VCaP (cell line): ENCODE results near the gene VANGL1.

Experiments
- H3K27ac ChIP-seq: fragments of 450-650 bp; 2 replicates; pipeline ENCODE4 v1.5.1; 2017
- TF ChIP-seq, protein P1 (sequence below): fragments of 450-650 bp; conservative IDR thresholded peaks from 2 replicates; pipeline ENCODE4 v1.5.1; 2017; ENCODE audit warnings: mild to moderate bottlenecking, moderate library complexity

Gene VANGL1

DNA sequence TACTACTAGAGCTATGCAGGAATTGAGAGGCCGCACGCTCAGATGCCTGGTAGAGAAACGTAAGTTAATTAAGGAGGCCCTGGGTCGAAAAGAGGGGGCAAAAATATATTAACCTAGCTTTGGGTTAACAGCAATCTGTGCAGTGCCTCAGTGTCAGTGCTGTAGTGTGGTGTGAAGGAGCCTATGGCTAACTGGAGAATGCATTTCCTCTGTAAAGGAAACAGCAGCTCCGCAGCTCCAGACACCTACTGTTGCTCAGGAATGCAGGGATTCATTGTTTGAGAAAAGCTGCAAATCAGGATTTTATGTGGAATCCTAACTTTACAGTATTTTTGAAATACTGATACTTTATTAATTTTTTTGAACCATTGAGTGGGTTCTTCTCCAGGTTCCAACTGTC, 18.4 kb downstream of the VANGL1 start:
- H3K27ac ChIP-seq = no peak overlapping the region
- TF ChIP-seq, protein P1, sequence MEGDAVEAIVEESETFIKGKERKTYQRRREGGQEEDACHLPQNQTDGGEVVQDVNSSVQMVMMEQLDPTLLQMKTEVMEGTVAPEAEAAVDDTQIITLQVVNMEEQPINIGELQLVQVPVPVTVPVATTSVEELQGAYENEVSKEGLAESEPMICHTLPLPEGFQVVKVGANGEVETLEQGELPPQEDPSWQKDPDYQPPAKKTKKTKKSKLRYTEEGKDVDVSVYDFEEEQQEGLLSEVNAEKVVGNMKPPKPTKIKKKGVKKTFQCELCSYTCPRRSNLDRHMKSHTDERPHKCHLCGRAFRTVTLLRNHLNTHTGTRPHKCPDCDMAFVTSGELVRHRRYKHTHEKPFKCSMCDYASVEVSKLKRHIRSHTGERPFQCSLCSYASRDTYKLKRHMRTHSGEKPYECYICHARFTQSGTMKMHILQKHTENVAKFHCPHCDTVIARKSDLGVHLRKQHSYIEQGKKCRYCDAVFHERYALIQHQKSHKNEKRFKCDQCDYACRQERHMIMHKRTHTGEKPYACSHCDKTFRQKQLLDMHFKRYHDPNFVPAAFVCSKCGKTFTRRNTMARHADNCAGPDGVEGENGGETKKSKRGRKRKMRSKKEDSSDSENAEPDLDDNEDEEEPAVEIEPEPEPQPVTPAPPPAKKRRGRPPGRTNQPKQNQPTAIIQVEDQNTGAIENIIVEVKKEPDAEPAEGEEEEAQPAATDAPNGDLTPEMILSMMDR = no peak

DNA sequence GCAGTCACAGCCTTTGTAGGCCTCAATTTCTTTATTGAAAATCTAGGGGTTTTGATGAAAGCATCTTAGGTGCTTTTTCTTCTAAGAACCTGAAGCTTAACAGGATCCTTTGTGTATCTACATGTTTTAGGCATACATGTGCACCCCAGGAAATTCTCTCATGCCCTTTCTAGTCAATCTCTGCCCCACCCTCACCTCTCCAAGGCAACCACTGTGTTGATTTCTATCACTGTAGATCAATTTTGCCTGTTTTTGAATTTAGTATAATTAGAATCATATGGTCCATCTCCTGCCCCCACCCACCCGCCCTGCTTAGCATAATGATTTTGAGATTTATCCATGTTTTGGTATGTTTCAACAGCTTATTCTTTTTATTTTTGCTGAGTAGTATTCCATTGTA, 19.4 kb downstream of the VANGL1 start:
- no peak overlapping the region for H3K27ac ChIP-seq
- TF ChIP-seq, protein P1 = no peak

DNA sequence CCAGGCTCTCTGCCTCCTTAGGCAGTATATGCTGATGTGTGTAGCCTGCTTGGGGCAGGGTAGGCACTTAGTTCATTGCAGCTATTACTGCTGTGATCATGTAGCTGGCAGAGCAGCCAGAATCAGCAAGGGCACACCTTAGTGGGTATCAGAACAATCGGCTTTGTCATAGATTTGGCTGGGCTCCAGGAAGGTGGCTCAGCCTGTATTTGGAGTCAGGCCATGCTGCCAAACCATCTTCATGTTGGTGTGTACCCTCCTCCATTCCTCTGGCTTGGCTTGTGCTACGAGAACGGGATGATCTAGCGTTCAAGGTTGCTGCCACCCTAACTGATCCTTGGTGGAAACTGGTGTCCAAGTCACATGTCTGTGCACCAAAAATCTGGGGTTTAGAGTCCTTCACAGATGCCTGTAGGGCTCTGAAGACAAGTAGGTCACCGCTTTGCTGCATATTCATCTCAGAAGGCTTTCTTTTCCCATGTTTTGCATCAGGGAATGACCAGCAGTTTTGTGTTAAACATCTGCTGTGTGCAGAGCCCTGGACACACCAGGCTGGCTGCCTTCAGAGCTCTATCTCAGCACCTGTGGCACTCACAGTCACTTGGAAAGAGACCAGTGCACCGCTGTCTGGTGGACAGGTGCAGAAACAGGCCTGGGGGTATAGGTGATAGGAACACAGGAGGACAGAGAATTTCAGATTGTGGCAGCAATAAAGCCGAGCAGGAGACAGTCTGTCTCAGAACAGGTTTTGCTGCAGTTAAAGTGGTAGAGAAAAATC, 23.7 kb downstream of the VANGL1 start:
- TF ChIP-seq, protein P1 = no peak
- H3K27ac ChIP-seq = peak overlapping the region; percentile 66

DNA sequence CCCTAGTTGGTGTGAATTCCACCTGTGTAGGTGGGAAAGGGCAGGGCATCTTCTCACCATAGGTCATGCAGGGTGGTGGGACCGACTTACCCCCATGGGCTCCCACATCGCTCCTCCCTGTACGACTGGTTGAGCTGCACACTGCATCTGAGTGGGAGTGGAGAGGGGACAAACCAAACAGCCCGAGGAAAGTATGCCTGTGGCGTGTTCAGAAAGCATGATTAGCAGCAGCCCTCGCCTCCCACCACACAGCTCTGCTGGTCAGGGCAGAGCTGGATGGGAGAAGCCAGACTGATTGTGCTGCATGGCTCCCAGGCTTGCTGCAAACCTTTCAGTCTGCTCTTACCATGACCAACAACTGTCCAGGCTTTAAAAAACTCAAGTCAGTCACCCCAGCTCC, 24.4 kb downstream of the VANGL1 start:
- TF ChIP-seq, protein P1 = no peak
- H3K27ac ChIP-seq = peak overlapping the region; percentile 66

GRCh38 chr1:115666702-115667101, 24.9 kb downstream of the VANGL1 start:
- H3K27ac ChIP-seq = peak overlapping the region; percentile 66
- TF ChIP-seq, protein P1 = no peak

DNA sequence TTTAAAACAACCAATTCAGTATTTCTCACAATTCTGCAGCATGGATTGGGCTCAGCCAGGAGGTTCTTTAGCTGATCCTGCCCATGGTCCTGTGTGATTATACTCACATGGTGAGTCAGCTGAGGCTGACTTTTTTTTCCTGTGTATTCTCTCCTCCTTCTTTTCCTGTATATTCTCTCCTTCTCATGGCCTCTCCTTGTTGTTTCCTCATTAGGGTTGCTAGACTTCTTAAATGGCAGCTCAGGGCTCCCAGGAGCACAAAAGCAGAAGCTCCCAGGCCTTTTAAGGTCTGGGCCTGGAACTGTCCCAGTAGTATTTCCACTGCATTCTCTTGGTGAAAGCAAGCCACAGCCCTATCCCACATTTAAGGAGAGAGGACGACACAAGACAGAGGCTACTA, 26.8 kb downstream of the VANGL1 start:
- no peak overlapping the region for H3K27ac ChIP-seq
- TF ChIP-seq, protein P1 = no peak

GRCh38 chr1:115669002-115669673, 27.4 kb downstream of the VANGL1 start:
- H3K27ac ChIP-seq = no peak overlapping the region
- TF ChIP-seq, protein P1 = no peak
